ENCODE data around the gene HSD17B14.
"Not testable (repeated sequence)": the region's sequence is repeated elsewhere in the genome, so short reads cannot be mapped to it uniquely, and the experiment has no call there.

Gene HSD17B14

GRCh38 chr19:48836089-48837017 is at the start of gene HSD17B14:
HSD17B14 (minus strand) TSS chr19:48836491; CDS start chr19:48836411, 80 bp downstream.
- in situ Hi-C loops (cut with MboI; ENCODE audit: low pct_unique_long_range_greater_than_20kb, low sequenced_read_pairs, unreplicated experiment), result no loop called here
- DNase-seq (ENCODE audit: low spot score), result no peak
- TF ChIP-seq CTCF (IDR thresholded peaks at IDR 0.05; ENCODE audit: extremely low read depth, insufficient read depth, missing control alignments), result no peak

- in situ Hi-C loops (cut with MboI; ENCODE audit: low pct_unique_long_range_greater_than_20kb, low sequenced_read_pairs, unreplicated experiment), result no loop called here
- no peak for TF ChIP-seq CTCF (IDR thresholded peaks at IDR 0.05; ENCODE audit: extremely low read depth, insufficient read depth, missing control alignments)
- DNase-seq (ENCODE audit: low spot score), result no peak
These were observed 47.4 kb upstream of the HSD17B14 start for GRCh38 chr19:48883726-48884125.

GRCh38 chr19:48881741-48882657 is 45.7 kb upstream of the HSD17B14 start:
- DNase-seq (ENCODE audit: low spot score), result no peak
- no peak for TF ChIP-seq CTCF (IDR thresholded peaks at IDR 0.05; ENCODE audit: extremely low read depth, insufficient read depth, missing control alignments)
- in situ Hi-C loops (cut with MboI; ENCODE audit: low pct_unique_long_range_greater_than_20kb, low sequenced_read_pairs, unreplicated experiment), result no loop called here

GRCh38 chr19:48879696-48880095 is 43.4 kb upstream of the HSD17B14 start:
- DNase-seq (ENCODE audit: low spot score); in situ Hi-C loops (cut with MboI; ENCODE audit: low pct_unique_long_range_greater_than_20kb, low sequenced_read_pairs, unreplicated experiment): not testable (repeated sequence)

GRCh38 chr19:48879025-48879637 is 42.8 kb upstream of the HSD17B14 start:
- no peak for DNase-seq (ENCODE audit: low spot score)
- in situ Hi-C loops (cut with MboI; ENCODE audit: low pct_unique_long_range_greater_than_20kb, low sequenced_read_pairs, unreplicated experiment), result no loop called here
- TF ChIP-seq CTCF (IDR thresholded peaks at IDR 0.05; ENCODE audit: extremely low read depth, insufficient read depth, missing control alignments), result no peak

- in situ Hi-C loops (cut with MboI; ENCODE audit: low pct_unique_long_range_greater_than_20kb, low sequenced_read_pairs, unreplicated experiment), result no loop called here
- no peak for DNase-seq (ENCODE audit: low spot score)
- no peak for TF ChIP-seq CTCF (IDR thresholded peaks at IDR 0.05; ENCODE audit: extremely low read depth, insufficient read depth, missing control alignments)
These were observed 42.1 kb upstream of the HSD17B14 start for GRCh38 chr19:48878196-48879024.
